Left hindlimb (tissue), 1 donor: ENCODE results near the gene NFS1.
A peak's percentile ranks its signal among the peaks of the same experiment; 100 is the strongest.
"Not testable (repeated sequence)": the region's sequence is repeated elsewhere in the genome, so short reads cannot be mapped to it uniquely, and the experiment has no call there.

ENCODE experiments used
- DNase-seq: peaks from one replicate; pipeline ENCODE4 v3.0.0-alpha.2; 2018

Gene NFS1

DNA sequence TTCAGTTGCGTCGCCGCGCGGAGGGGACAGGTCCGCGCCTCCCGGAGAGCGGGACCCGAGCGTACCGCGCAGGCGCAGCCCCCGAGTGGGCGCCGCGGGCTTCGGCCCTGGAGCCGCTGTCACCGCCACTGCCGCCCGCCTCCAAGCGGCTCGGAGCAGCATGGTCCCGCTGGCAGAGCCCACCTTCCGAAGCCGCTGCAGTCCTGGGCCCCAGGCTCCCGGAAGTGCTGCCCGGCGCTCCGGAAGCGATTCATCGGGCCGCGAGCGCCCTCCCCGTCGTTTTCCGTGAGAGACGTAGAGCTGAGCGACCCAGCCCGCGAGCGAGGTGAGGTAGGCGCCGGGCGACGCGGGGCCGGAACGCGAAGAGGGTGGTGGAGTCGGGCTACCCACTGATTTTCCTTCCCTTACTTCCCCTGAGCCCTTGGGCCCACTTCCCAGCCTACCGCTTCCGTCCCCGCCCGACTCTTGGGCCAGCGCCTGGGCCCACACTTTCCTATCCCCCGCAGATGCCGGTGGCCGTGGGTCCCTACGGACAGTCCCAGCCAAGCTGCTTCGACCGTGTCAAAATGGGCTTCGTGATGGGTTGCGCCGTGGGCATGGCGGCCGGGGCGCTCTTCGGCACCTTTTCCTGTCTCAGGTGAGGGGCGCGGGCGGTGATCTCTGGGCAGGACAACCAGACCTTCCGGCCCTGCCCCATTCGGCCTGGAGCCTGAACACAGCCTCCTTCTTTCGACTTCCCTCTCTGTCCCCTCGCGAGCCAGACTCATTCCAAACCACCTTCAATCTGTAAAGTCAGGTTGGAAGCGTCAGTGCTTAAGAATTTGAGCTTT is at the start of gene NFS1, which contains the start of gene ROMO1:
TSS of gene NFS1 (minus strand) at position 226 of the 830 bp plus-strand sequence. CDS start at position 162, 64 bp downstream.
TSS of gene ROMO1 (plus strand) at position 279 of the 830 bp plus-strand sequence. CDS start at position 507, 228 bp downstream.
- DNase-seq = peak; percentile 91

DNA sequence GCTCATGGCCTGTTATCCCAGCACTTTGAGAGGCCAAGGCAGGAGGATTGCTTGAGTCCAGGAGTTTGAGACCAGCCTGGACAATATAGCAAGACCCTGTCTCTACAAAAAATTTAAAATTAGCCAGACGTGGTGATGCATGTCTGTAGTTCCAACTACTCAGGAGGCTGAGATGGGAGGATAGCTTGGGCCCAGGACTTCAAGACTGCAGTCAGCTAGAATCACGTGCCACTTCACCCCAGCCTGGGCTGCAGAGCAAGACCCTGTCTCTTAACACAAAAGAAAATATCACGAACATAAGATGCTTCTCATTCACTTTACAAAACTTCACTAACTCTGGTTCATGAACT is 45.3 kb upstream of the NFS1 start:
- DNase-seq = not testable (repeated sequence)

DNA sequence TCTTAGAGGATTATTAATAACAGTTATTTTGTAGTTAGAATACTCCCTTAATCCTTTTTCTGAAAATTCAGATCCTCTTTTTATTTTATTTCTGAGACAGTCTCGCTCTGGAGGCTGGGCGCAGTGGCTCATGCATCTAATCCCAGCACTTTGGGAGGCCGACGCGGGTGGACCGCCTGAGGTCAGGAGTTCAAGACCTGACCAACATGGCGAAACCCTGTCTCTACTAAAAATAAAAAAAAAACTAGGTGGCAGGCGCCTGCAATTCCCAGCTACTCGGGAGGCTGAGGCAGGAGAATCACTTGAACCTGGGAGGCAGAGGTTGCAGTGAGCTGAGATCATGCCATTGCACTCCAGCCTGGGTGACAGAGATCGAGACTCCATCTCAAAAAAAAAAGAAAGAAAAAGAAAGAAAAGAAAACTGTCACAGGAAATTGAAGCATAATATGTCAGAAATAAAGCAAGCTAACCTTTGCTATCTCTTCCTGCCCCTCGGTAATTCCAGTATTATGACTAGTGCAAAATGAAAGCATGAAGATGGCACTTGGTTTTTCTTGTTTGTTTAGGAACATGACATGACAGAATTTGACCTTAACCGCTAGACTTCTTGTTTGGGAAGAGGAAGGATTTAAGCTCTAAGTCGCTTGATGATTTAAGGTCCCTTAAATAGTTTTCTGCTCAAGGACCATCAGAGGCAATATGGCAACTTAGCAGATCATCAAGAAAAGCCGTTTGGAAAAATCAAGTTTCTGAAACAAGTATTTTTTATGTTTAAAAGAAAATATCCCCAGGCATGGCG is 44.7 kb upstream of the NFS1 start:
- DNase-seq = no peak

DNA sequence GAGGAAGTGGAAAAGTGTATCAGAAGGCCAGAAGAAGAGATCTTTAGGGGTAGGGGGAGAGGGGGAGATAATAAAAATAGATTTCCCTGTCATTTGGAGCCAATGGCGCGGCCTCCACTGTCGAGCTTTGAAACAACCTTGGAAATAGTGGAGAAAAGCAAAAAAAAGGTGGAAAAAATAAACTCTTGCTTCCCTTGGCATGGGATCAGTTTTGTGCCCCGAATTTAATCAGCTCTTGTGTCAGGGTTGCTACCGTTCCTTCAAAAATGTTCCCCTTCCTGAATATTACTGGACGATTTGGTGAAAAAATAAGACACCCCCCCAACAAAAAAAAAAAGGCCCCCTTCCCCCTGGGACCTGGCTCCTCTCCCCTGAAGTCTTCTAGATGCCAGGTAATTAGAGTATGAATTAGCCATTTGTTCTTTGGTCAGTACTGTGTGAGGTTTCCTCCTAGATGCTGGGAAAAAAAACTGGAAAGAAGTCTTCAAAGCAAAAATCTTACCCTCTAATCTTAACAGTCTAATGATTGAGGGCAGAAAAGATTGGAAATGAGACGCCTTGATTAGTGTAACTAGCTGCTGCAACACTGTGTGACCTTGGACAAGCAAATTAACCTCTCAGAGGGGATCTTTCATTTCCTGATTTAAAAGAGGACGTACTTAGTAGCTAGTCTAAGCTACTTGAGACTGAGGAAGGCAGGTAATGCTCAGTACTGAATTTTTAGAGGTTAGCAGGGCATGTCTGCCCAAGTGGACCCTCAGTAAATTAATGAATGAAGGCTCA is 43.8 kb upstream of the NFS1 start:
- no peak for DNase-seq

DNA sequence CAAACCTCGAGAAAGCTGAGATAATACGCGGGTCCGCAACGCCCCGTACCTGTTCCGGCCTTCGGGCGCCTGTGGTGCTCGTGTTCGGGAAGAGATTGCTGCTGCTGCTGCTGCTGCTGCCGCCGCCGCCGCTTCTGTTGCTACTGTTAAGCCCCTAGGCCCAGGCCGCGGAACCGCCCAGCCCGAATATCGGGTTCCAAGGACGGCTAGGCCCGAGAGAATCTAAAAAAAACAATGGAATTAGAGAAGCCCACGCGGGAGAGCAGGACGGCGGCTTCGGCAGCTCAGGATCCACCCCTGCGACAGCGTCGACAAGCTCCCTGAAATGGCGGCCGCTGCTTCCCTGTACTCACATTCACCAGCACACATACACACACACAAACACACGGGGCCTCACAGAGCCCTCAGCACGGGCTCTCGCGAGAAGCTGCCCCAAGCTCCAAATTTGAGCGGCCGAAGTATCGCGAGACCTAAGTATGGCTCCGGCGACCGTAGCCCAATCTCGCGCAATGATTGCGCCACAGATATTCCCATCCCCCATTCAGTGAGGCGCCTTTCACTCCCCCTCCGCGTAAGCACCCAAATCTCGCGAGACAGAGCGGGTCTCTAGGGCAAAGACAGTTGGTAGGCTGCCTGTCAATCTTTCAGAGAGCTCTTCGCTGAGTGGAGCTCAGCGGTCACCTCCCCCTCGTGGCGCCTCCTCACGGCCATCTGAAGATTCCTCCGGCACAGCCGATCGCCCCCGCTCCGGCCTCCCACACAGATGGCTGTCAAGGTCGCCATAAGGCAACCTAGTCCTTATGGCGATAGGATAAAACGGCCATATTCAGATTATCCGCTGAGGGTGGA is 43.0 kb upstream of the NFS1 start, which contains the start of gene RBM39:
TSS of gene RBM39 (minus strand) at position 369 of the 849 bp plus-strand sequence. CDS start 1,386 bp downstream, outside the sequence.
- DNase-seq = peak; percentile 100

DNA sequence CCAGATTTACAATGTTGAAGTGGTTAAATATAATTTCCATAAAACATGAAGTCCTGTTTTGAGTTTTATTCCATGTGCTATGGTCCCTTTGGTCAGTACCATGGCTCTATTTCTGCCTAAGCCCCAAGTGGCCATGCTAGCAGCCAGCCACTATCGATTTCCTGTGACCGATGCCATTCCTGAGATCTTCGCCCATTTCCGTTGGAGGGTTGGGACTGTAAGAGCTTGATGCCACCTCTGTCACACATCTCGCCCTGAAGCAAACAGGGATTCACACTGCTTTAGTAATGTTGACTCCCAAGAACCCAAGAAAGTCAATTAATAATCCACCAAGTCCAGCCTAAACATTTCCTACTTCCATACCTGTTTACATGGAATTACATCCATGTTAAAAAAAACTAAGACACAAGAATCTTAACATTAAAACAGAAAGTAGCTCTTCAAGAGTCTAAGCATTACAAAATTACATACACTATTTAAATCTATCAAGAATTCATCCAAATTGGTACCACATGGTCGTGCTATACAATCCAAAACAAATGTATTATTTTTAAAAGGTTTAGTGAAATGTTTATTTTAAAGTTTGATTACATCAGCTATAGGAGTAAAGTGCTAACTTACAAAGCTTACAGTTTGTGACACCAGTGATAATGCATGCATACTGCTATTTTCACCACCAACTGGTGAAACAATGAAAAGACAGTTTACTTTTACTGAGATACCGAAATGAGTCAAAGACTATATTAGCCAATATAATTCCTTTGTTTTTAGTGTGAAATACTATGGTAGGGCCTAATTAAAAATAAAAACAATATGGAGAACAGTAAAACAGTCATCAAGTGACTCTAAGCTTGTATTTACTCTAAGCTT is 40.4 kb upstream of the NFS1 start:
- no peak for DNase-seq

DNA sequence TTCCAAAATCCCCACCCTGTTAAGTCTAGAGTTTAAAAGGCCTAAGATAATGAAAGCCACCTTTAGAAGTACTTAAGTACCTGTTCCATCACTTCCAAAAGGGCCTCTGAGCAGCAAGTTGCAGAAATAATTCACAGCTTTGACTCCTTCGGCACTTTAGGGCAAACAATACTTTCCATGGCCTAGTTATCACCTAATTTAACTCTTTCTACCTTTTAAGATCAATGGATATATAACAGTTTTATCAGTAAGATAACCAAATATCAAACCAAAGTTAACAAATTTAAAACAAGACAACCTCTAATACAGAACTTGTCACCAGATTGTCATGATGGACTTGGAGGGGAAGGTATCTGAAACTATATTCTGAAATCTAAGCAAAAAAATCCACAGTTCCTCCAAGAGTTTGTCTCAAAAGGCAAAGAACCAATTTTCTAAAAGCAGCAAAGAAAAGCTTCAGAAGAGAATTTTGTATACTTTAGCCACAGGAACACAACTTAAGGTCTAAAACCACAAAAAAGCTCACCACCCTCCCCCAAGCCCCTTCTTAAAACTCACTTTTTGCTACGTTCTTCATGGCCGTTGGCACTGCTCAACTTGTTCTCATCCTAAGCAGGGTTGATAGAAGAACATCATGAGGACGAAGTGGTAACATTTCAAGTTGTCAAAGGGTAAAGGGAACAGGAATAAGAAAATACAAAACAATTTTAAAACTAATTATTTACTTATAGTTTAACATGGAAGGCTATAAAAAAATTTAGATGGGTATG is 39.4 kb upstream of the NFS1 start:
- DNase-seq = no peak

DNA sequence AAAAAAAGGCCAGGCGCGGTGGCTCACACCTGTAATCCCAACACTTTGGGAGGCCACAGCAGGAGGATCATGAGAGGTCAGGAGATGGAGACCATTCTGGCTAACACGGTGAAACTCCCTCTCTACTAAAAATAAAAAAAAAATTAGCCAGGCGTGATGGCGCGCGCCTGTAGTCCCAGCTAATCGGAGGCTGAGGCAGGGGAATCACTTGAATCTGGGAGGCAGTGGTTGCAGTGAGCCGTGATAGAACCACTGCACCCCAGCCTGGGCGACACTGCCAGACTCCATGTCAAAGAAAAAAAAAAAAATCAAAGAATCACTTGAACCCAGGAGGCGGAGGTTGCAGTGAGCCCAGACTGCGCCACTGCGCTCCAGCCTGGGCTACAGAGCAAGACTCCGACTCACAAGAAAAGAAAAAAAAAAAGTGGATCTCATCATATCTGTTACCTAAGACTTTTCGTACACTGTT is 38.7 kb upstream of the NFS1 start:
- no peak for DNase-seq

DNA sequence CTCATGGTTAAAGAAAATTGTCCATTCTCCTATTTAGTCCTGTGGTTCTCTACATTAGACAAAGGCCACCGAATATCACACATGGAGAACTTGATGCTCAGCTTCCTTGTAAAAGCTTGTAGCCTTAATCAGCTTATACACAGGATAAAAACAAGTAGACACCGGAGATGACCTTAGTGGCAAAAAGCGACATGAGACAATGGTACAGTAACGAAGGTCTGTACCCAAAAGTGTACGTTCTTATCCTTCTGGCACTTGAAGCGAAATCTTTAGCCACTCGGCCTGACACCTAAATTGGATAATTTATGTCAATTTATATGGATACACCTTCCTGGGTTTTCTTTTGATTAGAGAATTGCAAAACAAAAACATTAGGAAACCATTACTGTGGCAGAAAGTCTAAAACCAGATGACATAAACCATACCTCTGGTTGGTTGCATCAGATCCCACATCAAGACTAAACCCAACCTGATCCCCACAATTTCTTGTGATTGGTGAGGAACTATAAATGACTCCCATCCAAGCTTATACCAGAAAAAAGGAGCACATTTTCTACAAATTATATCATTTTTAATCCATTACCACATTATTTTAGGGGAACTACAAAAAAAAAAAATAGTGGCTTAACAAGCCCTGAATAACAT is 36.8 kb upstream of the NFS1 start:
- DNase-seq = no peak

DNA sequence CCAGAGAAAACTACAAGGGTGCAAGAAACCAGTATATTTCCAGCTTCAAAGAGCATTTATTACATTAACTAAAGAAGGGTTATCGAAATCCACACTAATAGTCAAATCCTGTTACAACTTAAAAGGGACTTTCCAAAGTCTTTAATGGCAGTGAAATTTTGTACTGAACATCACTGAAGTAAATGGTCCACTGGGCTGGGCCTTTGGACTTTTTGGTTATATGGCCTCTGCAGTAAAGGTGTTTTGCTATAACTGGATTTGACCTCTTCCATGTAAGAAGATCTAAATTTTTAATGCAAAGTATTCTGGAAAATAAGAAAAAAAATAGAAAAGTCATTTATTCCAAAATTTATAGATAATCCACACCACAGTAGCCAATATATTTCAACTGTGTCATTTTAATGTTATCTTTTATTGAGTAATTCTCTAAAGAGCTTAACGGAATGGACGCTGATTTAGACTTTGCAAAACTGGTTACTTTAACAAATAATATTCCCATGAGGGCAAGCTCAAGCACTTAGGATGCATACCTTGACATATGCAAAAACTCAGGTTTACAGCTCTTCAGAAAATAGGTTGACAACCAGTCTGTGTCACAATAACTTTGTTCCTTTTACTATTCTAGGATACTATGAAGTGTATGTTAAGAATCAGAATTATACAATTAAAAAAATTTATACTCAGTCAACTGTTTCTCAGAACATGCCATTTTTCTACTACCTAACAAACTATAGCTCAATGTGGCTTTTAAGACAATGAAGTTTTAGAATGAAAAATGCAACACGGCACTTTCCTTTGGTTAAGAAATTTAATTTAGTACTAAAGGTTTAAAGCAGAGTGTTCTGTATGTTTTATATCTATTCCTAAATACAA is 35.9 kb upstream of the NFS1 start:
- DNase-seq = no peak

DNA sequence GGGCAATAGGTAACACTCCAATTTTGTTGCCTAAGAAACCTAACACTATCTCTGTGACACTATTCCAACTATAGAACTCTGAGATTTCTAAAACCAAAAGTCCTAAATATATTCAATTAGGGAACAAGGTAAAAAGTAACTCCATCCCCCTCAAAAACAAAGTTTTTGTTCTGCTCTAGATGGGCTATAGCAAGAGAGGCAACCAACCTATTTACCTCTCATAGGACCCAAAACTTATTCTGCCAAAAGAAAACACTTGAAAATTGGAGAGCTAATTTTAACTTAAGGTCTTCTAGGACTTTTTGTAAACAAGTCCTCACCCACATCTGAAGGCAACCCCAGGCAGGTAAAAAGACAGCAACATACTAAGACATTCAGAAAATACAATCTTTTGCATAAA is 35.2 kb upstream of the NFS1 start:
- no peak for DNase-seq

DNA sequence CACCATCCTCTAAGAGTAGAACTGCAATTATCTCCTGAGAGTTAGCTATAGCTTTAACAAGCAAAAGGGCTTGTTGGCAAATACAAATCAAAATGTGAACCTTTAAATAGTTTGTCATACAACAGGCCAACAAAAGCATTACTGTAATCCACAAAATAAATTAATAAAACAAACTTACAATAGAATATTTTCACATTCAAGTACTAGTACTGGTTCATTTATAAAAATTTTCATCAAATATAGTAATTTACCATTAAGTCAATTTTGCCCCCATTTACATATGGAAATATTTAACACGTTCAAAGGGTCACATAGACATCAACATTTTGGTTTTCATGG is 33.5 kb upstream of the NFS1 start:
- no peak for DNase-seq

DNA sequence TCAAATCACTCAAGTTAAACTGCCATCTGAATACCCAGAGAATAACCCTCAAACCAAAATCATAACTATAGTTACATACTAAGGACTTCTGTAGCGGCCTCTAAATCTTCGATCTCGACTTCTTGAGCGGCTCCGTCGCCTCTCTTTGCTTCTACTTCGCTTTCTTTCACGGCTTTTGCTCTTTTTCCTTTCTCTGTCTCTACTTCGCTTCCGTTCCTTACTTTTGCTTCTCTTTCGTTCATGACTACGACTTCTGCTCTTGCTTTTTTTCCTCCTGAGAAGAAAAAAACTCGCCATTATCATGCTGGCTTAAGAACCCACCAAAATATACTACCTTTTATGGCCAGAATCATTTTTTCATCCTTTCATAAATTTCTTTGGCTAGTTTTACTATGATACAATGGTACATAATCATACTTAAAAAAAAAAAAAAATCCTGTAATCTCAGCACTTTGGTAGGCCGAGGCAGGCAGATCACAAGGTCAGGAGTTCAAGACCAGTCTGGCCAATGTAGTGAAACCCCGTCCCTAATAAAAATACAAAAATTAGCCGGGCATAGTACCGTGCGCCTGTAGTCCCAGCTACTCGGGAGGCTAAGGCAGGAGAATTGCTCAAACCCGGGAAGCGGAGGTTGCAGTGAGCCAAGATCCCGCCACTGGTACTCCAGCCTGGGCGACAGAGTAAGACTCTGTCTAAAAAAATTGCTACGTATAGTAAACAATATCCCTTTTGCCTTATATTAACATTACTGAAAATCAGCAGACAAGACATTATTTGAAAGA is 32.9 kb upstream of the NFS1 start:
- no peak for DNase-seq

DNA sequence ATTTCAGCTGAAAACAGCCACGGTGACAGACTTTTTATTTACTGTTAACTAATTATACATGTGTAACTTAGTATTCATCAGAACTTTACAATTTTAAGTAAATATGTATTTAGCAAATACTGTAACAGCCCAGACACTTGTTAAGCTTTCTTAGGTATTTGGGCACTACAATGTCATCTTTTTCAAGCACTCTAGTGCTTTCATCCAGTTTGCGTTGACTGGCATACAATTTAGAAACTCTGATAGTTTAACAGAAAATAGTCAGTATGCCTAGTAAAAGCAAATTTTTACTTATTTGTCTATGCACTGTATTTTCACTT is 32.3 kb upstream of the NFS1 start:
- no peak for DNase-seq

DNA sequence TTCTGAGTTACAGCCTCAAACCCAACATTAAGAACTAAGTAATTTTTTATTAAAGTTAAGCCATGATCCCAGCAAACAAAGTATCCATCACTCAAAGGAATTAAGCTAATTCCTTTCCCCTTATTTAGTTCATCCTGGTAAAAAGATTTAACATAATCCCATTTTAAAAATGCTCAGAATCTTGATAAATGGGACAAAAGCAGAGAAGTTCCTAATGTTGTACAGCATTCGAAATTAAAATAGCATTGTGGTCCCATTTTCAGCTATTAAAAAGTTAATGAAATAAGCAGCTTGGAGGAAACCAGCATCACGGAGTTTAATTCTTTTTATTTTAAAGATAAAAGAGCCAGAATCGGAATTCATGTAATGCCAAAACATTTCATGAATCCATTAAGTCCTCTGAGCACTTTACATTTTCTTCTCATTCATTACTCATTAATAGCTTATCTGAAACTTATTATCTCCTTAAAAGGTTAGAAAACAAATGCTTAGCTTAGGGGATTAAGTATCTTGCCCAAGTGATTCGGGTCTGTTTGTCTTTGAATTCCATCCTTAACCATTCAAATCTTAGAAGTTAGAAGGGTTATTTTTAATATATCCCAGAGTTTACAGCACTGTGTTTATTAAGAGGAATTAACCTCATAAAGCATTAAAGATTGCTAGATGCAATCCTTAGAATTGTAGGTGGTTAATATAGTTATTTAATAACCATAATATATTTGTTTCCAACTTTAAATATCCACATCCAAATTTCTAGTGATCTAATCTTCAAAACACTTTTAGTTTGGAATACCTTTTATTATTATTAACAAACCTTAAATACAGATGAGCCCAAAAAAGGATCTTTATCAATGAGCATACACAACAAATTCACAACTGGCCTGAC is 31.7 kb upstream of the NFS1 start:
- no peak for DNase-seq

DNA sequence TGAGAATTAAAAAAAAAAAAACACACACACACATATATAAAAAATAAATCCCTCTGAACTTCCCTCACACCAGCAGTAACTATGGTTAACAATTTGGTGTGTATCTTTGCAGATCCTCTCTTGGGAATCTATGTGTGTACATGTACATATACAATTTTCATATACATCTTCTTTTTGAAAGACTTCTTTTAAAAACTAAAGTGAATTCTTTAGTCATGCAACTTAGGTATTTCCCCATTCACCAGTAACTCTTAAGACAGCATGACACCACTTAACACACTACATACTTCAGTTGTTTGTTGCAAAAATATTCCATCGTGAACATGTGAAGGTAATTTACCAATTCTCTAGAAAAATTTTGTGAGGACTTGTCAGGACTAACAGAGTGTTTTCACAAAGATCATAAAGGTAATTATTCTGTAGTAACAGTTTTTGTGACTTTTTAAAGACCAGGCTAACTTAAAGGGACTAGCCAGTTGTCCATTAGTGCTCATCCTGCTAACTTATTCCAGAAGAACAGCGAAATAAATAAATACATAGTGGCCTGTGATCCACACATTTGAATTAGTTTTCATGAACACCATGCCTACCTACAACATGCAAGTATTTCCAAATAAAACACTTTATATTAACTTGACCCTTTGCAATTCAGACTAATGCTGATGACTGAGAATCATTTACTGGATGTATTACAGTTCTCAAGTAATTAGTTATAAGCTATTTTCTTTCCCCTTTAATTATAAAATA is 30.9 kb upstream of the NFS1 start:
- no peak for DNase-seq
